Iris pigment epithelial cell (primary cell): ENCODE results near the gene STEAP3.

ENCODE experiments used
- DNase-seq: peaks from one replicate; pipeline ENCODE4 v3.0.0-alpha.2; 2011; ENCODE audit warnings: low read depth

STEAP3 gene

GRCh38 chr2:119294671-119295070 is 71.0 kb downstream of the STEAP3 start:
- no peak for DNase-seq

DNA sequence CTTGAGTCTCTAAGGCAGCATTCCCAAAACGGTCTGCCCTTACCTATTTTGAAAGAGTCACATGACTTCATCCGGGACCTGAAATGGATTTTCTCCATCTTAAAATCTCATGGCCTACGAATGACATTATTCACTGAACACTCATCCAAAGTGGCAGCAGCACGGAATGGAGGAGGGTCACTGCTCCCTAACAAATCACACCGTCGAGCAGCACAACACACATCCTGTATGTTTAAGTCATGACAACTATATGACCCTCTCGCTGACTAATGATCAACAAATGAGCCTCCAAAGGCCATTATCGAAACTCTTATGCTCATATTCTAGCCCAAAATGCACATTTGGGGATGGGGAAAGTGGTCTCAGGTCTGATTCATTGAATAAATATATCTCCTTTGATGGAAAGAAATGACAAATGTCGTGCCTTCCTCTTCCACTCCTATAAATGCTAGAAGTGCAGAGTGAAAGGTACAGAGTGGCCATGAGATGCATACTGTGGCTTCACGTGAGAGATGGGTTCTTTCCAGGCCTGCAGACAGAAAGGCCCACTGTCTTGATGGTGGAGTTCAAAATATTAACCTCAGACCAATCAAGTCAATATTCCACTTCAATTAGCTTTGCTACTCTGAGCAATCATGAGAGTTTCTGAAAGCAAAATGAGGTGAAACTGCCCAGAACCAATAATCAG is 72.2 kb downstream of the STEAP3 start:
- DNase-seq: no peak

- DNase-seq: peak; percentile 70
These were observed 77.8 kb downstream of the STEAP3 start for GRCh38 chr2:119301413-119301812.

GRCh38 chr2:119304847-119305246 is 81.2 kb downstream of the STEAP3 start:
- no peak for DNase-seq

- no peak for DNase-seq
These were observed 82.0 kb downstream of the STEAP3 start for GRCh38 chr2:119305497-119306195.

DNA sequence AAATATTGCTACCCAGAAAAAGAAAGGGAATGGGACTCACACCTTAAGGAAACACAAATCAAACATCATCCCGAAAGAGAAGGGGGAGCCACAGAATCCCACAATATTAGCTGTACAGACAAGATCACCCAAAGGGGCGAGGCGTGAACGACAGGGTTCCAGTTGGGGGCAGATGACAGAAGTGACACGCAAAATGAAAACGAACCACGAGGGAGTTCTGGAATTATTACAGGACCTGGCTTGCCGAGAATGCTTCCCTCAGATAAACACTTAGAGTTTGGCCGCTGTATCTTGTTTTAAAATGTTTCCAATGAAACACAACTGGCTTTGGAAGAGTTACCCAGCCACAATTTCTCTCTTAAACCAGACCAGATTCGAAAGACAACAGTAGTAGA is 82.6 kb downstream of the STEAP3 start:
- DNase-seq: no peak

DNA sequence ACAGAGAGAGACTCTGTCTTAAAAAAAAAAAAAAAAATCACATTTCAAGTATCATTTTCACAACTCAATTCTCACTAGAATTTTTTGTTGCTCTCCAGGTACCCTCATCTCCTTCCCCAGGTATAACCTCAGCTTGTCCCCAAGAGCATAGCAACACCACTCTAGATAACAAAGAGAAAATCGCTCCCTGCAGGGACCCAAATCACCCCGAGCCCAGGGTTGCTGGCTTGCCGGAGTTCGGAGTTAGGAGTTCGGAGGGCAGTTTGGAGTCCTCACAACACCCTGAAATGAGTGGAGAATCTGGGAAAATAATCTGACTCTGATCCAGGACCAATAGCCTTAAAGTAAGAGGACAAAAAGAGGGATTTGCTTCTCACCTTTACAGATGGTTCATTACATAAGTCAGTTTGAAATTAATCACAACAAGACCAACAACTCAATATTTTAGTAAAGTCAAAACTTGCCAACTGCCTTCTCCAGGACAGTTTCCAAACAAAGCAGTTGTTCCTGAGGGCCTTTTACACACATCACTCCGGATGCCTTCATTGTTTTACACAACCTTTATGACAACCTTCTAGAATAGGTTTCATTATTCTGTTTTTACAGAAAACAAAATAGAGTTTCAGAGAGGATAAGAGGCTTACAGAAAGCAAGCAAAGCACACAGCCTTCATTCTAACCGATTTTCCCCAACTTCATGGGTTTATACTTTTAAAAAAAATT is 83.9 kb downstream of the STEAP3 start:
- DNase-seq: no peak

DNA sequence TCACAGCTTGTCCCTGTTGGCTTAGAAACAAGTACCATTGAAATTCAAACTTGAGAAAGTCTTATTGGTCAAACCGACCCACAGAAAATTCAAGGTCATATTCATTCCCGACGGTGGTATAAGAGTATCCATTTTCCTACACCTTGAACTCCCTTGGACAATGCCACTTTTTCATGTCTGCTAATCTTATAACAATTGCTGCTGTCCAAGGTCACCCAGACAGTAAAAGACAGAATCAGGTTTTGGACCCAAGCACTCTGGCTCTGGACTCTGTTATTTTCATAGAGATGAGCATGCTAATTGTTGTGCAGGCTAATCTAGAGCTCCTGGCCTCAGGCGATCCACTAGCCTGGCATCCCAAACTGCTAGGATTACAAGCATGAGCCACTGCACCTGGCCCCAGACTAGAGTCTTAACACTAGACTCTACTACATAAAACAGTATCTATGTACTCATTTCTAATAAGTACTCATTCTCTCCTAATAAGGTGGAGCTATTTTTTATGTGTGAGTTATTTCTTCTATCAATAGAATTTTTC is 85.2 kb downstream of the STEAP3 start:
- no peak for DNase-seq

DNA sequence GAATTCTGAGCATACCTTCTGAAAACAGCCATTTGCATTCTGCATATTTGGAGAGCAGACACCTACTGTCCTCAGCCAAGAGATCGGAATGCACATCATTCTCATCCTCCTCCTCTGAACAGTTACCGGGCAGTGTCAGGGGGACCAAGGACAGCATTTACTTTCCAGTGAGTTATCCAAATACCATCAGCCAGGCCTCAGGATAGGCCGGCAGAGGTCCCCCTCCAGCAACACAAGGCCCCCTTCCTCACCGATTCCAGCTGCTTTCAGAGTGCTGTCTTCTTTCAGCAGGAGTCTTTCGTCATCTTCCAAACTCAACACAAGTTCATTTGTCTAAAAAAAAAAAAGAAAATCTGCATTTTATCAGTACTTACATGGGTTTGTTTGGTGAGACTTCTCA is 87.7 kb downstream of the STEAP3 start:
- no peak for DNase-seq

- DNase-seq: no peak
These were observed 88.2 kb downstream of the STEAP3 start for GRCh38 chr2:119311831-119312230.
